A673 (cell line): ENCODE measurements around the gene SPSB1. TPM values are rescaled to one million over a fixed set of nuclear protein-coding genes. Genes with fewer than 3 reads are reported as not detected.

Experiments
- BruUV-seq: library from RNA; stranded (reverse); fragments of 400-500 nt; replicated peaks from 2 replicates; lab custom pipeline; 2021; lab: Mats Ljungman, UMichigan
- CTCF ChIA-PET: fragments of 300-600 bp; sonication (Branson Sonifier 250); formaldehyde crosslinking; loops from one replicate; lab custom pipeline; 2022; ENCODE audit warnings: antibody characterized with exemption; lab: Charles Lee
- POLR2A ChIA-PET: fragments of 300-600 bp; sonication (Branson Sonifier 250); formaldehyde crosslinking; loops from one replicate; lab custom pipeline; 2022; ENCODE audit warnings: antibody characterized with exemption; ENCODE audit not compliant: low non-redundant PET; lab: Charles Lee
- DNase-seq: peaks from one replicate; pipeline ENCODE4 v3.0.0-alpha.2; 2015; ENCODE audit warnings: low spot score
- H3K27ac ChIP-seq: fragments of 200-600 bp; sonication (generic); 2 replicates; pipeline ENCODE4 v1.5.1; 2016; ENCODE audit warnings: mixed run types, low read depth, mild to moderate bottlenecking, mixed read lengths, antibody characterized with exemption, low read length; ENCODE audit not compliant: poor library complexity, severe bottlenecking
- H3K27me3 ChIP-seq: fragments of 200-600 bp; sonication (generic); replicated peaks from 2 replicates; pipeline ENCODE4 v1.6.1; 2017; ENCODE audit warnings: mixed run types, low read depth, mild to moderate bottlenecking, mixed read lengths, antibody characterized with exemption, low read length; ENCODE audit not compliant: insufficient read depth, poor library complexity
- H3K36me3 ChIP-seq: fragments of 200-600 bp; sonication (generic); 2 replicates; pipeline ENCODE4 v1.6.1; 2016; ENCODE audit warnings: mixed run types, mild to moderate bottlenecking, mixed read lengths, antibody characterized with exemption, low read length; ENCODE audit not compliant: insufficient read depth, poor library complexity, severe bottlenecking
- H3K4me1 ChIP-seq: fragments of 200-600 bp; sonication (generic); 2 replicates; pipeline ENCODE4 v1.6.1; 2017; ENCODE audit warnings: mixed run types, mild to moderate bottlenecking, mixed read lengths, antibody characterized with exemption, low read length; ENCODE audit not compliant: insufficient read depth, poor library complexity, severe bottlenecking
- H3K4me3 ChIP-seq: fragments of 200-600 bp; sonication (generic); 2 replicates; pipeline ENCODE4 v1.5.1; 2016; ENCODE audit warnings: low read depth, mixed run types, mild to moderate bottlenecking, mixed read lengths, low read length; ENCODE audit not compliant: poor library complexity, severe bottlenecking
- H3K9me3 ChIP-seq: fragments of 200-600 bp; sonication (generic); 2 replicates; pipeline ENCODE4 v1.6.1; 2016; ENCODE audit warnings: mixed run types, low read depth, mild to moderate bottlenecking, mixed read lengths, antibody characterized with exemption, low read length; ENCODE audit not compliant: poor library complexity, severe bottlenecking
- EZH2 ChIP-seq: fragments of 200-600 bp; sonication (generic); IDR thresholded peaks from 2 replicates; pipeline ENCODE4 v1.6.1; 2017; ENCODE audit warnings: borderline replicate concordance, low read depth, mild to moderate bottlenecking, mixed read lengths, antibody characterized with exemption, low read length; ENCODE audit not compliant: poor library complexity, severe bottlenecking
- intact Hi-C: fragments of 100-400 bp; cut with micrococcal nuclease; formaldehyde crosslinking; loops from one replicate; pipeline ENCODE4 v1.10.0; 2022; ENCODE audit not compliant: unreplicated experiment
- total RNA-seq: library from RNA; stranded (reverse); gene quantifications from 2 replicates; pipeline ENCODE4 v1.2.3, GENCODE V29; 2021
- TF ChIP-seq, protein P1 (sequence below): fragments of 300-800, 200-600 bp; sonication (generic); conservative IDR thresholded peaks from 2 replicates; pipeline ENCODE4 v1.5.1; 2017; ENCODE audit warnings: low read depth, mild to moderate bottlenecking, antibody characterized with exemption, low read length, moderate library complexity, mixed read lengths

SPSB1 gene
- total RNA-seq, 1 experiment from 2014 or later = 11.8 TPM

DNA sequence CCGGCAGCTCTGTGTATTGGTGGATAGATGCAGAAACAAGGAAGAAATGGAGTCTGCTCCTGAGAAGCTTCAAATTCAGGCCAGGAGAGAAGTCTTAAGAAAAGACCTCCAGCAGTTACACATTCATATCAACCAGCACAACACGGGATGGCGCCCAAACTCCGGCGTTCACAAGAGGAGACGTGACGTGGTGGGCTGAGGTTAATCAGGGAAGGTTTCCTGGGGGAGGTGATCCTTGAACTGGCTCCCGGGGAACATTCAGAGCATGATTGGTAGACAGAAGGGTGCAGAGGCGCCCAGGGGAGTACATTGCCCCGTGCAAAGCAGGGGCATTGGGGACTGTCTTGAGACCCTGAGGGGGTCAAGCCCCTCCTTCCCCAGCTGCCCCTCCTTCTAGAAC lies 27.7 kb upstream of the SPSB1 start:
- Histone ChIP-seq H3K36me3 (no peaks in the 10 kb centered on the region), H3K9me3 (peaks cover under 1% of the 10 kb centered on the region), H3K27ac (no peak overlapping the region), H3K4me1 (no peaks in the 10 kb centered on the region), H3K4me3 (no peak overlapping the region), H3K27me3 (no peaks in the 10 kb centered on the region)
- TF ChIP-seq, protein P1, sequence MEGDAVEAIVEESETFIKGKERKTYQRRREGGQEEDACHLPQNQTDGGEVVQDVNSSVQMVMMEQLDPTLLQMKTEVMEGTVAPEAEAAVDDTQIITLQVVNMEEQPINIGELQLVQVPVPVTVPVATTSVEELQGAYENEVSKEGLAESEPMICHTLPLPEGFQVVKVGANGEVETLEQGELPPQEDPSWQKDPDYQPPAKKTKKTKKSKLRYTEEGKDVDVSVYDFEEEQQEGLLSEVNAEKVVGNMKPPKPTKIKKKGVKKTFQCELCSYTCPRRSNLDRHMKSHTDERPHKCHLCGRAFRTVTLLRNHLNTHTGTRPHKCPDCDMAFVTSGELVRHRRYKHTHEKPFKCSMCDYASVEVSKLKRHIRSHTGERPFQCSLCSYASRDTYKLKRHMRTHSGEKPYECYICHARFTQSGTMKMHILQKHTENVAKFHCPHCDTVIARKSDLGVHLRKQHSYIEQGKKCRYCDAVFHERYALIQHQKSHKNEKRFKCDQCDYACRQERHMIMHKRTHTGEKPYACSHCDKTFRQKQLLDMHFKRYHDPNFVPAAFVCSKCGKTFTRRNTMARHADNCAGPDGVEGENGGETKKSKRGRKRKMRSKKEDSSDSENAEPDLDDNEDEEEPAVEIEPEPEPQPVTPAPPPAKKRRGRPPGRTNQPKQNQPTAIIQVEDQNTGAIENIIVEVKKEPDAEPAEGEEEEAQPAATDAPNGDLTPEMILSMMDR = no peak
- TF ChIP-seq EZH2 = no peak
- intact Hi-C loops = loop anchor here (10.0 kb wide), 1 partner anchor 310 kb away; no protein-coding TSS in a partner anchor
- CTCF ChIA-PET = no interaction called here
- DNase-seq = no peak
- POLR2A ChIA-PET = no interaction called here
- no TSS peak for BruUV-seq

DNA sequence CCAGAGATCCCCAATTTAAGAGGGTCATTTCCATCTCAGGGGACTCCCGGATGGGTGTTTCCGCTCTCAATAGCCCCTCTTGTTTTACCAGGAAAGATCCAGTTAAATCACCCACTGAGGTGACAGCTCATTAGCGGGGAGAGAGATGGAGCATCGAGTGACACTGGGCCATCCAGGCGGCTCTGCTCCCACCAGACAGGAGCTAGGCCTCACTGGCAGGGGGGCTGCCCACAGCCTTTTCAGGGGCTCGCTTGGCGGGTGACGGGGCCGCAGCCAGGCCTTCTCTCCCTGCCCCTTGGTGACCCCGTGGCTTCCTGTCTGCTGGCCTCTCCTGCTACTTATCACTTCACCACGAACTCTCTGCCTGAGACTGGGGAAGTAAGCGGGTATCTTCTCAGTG lies 26.7 kb upstream of the SPSB1 start:
- intact Hi-C loops = loop anchor here (10.0 kb wide), 1 partner anchor 309 kb away; no protein-coding TSS in a partner anchor
- CTCF ChIA-PET = no interaction called here
- no peak for TF ChIP-seq EZH2
- TF ChIP-seq, protein P1 = no peak

DNA sequence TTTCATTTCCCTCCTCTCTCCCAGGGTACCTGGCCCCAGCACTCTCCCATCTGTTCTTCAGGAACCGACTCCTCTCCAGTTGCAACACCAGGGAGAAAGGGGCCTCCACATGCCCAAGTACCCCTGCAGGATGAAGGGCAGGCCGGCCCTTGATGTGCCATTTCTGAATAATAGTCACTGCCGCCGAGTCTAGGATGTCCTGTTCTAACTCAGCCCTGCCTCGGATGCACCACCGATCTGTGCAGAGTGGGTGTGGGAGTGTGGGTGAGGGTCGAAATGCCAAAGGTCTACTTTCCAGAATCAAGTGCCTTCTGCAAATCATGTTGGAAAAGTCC lies 25.4 kb upstream of the SPSB1 start:
- POLR2A ChIA-PET = no interaction called here
- no TSS peak for BruUV-seq

More for the DNA sequence above, 26.7 kb upstream of the SPSB1 start:
- no peak overlapping the region for H3K27ac ChIP-seq
- POLR2A ChIA-PET = no interaction called here
- no peak overlapping the region for H3K4me3 ChIP-seq
- DNase-seq = no peak
- no peaks in the 10 kb centered on the region for H3K36me3 ChIP-seq
- no peaks in the 10 kb centered on the region for H3K4me1 ChIP-seq
- no peaks in the 10 kb centered on the region for H3K9me3 ChIP-seq
- no TSS peak for BruUV-seq
- no peaks in the 10 kb centered on the region for H3K27me3 ChIP-seq

More for the DNA sequence above, 25.4 kb upstream of the SPSB1 start:
- no peak for DNase-seq
- intact Hi-C loops = loop anchor here (1.0 to 10.0 kb wide), 3 partner anchors 188 to 307 kb away; no protein-coding TSS in a partner anchor
- Histone ChIP-seq H3K36me3 (no peaks in the 10 kb centered on the region), H3K27me3 (no peaks in the 10 kb centered on the region), H3K4me3 (no peak overlapping the region), H3K27ac (no peak overlapping the region), H3K9me3 (no peaks in the 10 kb centered on the region), H3K4me1 (no peaks in the 10 kb centered on the region)
- TF ChIP-seq, protein P1 = 0 out of 2 replicates have a peak, but pooled peaks have one; percentile 1
- no peak for TF ChIP-seq EZH2
- CTCF ChIA-PET = interaction anchor here (0.5 to 1.5 kb wide), 8 partner anchors 21 to 224 kb away, joined by 3 to 37 read pairs (median 4); no protein-coding TSS in a partner anchor
